Activated T-helper 9 cell treated with anti-CD3 and anti-CD28 coated beads, Interleukin-2, amount 50 U/mL, for 16 hours (primary cell): ENCODE results near the gene CREBL2.
A peak's percentile ranks its signal among the peaks of the same experiment; 100 is the strongest.
"Not testable (repeated sequence)": the region's sequence is repeated elsewhere in the genome, so short reads cannot be mapped to it uniquely, and the experiment has no call there.

Experiments used
- DNase-seq: peaks from one replicate; pipeline ENCODE4 v3.0.0-alpha.2; 2020; ENCODE audit warnings: low read depth

Gene CREBL2, protein sequence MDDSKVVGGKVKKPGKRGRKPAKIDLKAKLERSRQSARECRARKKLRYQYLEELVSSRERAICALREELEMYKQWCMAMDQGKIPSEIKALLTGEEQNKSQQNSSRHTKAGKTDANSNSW

DNA sequence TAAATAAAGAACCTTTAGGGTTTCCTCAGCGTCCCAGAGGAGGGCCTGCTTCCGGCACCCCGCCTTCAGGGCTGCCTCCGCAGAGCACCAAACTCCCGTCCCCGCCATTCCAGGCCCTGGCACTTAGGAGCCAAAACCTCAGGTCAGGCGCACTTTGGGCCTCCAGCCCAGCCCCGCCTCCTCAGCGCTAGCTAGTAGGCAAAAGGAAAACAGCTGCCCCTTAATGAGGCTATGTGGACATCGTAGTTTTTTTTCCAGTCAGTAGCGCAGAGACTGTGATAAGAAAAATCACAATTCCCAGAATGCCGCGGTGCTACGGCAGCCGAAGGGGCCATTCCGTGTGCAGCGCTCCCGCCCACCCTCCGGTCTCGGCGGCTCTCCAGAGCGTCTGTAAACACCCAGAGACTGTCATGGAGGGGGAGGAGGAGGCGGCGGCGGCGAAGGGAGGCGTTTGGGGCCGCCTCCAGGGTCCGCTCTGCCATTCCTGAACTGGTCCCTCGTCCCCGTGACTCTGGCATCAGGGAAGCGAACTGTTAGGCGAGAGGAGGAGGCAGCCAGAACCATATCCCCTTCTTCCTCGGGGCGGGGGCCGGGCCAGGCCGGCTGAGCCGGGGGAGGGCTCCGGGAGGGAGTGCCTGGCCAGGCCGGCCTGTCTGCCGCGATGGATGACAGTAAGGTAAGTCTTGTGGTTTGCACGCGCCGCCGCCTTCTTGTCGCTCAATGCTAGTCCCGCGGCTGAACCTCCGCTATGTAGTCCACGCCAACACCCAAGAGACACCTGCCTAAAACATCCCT lies at the start of gene CREBL2:
Gene CREBL2, plus strand, starts transcription at position 365 of the 795 bp plus-strand sequence. Its CDS starts 297 bp downstream, at position 662.
- DNase-seq, result peak; percentile 78

DNA sequence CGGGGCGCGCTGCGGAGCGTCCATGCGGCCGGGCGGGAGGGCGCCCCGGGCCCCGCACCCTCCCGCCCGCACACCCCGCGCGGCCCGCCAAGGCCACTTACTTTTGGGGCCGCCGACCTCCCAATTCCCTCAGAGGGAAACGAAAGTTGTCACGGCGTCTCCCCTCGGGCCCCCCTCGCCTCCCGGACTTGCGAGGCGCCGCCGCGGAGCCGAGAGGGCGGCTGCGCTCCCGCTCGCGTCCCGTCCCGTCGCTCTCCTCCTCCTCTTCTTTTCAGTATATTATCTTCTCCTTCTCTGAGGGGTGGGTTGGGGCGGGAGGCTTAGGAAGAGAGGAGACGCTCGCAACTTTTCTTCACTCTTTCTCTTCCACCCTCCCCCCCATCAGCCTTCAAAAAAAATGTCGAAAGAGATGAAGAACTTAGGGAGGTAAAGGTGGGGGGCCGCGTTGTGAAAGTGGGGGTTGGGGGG lies 49.6 kb upstream of the CREBL2 start:
- peak; percentile 16 for DNase-seq

DNA sequence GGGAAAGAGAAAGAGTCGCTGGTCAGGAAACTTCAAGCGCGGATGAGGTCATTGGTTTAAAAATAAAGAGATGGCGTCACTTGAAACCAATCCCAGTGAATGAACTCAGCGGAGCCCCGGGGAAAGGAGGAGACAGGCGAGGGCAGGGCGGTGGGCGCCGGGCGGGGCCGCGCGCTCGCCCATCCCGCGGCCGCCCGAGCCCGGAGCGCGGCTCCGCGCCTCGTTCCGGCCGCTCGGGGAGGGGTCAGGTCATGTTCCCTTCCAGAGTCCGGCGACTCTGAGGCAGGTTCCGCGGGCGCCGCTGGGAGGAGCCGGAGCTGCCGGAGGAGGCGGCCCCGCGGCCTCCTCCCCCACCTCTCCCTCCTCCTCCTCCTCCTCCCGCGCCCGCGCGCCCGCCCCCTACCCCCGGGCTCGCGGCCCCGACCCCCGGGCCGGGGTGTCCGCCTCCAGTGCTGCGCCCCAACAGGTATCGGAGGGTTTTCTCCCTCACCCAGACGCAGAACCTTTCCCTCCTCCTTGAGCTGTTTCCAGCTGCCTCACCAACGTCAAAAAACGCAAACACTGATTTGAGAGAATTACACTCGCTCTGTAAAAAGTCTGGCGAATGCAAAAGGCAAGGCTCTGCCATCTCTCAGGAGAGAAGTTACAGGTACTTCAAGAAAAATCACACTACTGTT lies 49.0 kb upstream of the CREBL2 start, which contains the start of gene DUSP16:
Gene DUSP16, minus strand, starts transcription at position 279 of the 677 bp plus-strand sequence. CDS start 41,765 bp downstream, outside the sequence.
- DNase-seq, result peak; percentile 60

DNA sequence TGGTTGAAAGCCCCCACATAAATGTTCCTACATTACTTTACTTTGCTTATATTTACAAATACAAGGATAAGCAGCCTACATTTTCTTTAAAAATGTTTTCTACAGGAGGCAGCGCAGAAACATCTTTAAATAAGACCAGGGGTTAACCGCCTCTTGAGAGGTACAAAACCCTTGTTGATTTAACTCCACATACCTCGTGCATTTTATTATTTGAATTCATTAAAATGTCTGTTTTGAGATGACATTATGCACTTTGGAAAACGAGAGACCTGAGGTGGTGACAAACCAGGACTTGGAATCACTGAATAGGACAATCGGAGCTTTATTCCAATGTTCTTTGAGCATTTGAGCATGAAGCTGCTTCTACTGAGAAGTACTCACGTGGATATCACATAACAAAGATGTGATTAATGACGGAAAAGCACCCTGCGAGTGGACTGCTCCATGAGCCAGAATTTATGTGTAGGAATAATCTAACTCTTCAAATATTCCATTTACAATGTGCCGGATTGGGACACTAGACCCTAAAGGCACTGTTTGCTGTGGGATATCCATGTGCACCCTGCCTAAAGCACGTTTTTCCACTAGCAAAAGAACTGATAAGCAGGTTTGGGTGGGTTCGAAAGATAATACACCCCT lies 48.3 kb upstream of the CREBL2 start:
- no peak for DNase-seq

DNA sequence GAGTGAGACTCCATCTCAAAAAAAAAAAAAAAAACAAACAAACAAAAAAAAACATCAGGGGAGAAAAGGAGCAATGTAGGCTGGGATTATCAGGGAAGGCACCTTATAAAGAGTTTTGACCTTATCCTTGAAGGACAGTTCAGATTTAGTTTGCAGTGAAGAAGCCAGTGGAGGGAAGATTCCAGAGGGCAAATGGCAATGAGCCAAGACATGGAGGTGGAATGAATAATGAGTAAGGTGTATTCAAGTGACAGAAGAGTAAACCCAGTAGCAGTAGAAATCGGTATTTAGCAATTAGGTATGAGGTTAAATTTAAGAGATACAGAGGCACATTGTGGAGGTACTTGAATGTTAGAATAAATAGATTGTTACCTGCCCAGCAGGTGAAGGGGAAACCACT lies 46.8 kb upstream of the CREBL2 start:
- DNase-seq, result no peak

DNA sequence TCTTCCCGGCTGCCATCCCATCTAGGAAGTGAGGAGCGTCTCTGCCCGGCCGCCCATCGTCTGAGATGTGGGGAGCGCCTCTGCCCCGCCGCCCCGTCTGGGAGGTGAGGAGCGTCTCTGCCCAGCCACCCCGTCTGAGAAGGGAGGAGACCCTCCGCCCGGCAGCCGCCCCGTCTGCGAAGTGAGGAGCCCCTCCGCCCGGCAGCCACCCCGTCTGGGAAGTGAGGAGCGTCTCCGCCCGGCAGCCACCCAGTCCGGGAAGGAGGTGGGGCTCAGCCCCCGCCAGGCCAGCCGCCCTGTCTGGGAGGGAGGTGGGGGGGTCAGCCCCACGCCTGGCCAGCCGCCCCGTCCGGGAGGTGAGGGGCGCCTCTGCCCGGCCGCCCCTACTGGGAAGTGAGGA lies 45.7 kb upstream of the CREBL2 start:
- not testable (repeated sequence) for DNase-seq

DNA sequence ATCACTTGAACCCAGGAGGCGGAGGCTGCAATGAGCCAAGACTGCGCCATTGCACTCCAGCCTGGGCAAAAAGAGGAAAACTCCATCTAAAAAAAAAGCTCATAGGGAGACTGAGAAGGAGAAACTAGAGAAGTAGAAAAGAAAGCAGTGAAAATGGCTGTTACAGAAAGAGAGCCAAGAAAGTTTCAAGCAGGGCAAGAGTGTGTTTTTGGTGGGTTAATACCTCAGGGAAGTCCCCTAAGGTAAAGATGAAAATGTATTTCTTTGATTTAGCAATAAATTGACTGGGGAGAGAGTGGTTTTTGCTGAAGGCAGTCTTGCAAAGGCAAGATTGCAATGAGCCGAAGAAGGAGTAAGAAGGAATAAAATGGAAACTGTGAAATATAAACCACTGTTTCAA lies 39.0 kb upstream of the CREBL2 start:
- DNase-seq, result no peak

DNA sequence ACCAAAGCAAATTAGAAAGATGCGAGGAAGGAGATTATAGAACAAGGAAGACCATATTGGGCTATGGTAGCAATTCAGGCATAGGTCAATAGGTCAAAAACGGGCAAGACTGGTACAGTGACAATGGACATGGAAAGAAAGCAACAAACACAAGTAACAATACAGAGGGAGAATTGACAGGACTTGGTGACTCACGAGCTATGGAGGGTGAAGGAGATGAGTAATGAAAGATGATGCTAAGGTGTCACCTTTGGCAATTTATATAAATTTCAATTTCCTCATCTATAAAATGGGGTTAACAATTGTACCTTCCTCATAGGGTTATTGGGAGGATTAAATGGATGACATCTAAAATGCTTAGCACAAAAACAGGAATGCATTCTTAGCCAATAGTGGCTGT lies 33.9 kb upstream of the CREBL2 start:
- DNase-seq, result no peak

DNA sequence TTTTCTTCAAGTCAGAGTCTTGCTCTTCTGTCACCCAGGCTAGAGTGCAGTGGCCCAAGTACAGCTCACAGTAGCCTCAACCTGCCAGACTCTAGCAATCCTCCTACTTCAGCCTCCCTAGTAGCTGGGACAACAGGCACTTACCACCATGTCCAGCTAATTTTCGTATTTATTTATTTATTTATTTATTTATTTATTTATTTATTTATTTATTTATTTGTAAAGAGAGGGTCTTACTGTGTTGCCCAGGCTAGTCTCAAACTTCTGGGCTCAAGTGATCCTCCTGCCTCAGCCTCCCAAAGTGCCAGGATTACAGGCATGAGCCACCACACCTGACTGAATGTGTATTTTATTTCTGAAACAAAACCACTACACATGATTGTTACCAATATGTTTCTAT lies 31.0 kb upstream of the CREBL2 start:
- not testable (repeated sequence) for DNase-seq

DNA sequence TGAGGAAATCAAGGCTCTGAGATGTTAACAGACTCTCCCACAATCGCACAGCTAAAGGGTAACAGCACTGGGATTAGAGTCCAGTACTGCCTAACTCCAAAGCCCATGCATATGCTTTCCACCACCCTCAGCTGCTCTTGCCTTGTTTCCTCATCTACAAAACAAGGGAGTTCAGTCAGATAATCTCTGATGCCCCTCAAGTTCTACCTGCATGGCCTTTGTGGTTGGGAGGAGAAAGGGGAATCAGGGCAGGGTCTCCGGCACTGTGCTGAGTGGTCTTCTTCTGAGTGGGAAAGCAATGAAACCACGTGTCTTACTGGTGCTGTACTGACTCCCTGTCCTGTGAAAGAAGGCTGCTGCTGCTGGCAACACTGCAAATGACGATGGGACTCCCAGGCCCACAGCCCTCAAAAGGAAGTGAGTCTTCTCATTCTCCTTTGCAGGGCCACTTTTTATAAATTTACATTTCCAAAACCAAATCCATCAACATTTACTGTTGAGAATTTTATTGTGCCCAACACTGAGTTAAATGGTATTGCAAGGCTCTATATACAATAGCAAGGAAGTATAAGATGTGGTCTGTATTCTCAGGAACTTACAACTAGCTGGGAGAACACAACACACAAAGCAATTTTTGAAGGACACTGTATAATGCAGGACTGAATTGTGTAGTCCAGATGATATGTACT lies 29.3 kb upstream of the CREBL2 start:
- DNase-seq, result no peak

DNA sequence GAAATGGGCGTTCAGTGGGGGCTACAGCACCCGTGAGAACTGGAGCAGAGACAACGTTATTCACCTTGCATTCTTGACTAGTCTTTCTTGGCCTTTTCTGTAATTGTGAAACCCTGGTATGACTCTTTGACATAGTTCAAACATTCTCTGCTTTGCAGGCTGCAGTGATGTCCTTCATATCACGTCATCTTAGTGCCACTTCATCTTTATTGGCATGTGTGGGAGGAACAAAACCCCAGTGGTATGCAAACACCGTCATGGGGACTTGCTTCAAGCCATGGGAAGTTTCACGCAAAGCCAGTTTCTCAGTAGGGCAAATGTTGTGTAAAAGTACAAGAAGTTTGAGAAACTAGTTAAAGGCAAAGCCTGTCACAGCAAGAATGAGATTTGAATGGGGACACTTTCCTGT lies 28.8 kb upstream of the CREBL2 start:
- DNase-seq, result peak; percentile 7

DNA sequence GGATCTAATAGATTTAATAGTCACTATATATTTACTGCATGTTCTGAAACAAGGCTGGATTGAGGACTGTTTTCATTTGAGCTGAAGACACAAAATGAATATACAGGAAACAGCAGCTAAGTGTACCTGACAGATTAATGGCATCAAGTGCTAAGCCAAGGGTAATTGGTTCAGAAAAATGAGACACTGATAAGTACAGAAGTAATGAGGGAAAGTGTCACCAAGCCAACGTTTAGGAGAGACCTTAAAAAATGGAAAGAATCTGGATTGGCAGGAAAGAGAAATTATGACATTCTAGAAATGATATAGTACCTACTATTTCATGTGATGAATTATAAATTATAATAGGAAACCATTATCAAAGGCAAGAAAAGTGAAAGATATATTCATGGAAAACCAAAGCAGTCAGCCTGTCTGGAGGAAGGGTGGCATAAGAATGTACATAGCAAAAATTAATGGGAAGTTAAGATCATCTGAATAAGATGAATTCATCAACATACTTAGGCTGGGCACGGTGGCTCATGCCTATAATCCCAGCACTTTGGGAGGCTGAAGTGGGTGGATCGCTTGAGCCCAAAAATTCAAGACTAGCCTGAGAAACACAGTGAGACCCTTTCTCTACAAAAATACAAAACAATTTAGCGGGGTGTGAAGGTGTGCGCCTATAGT lies 28.0 kb upstream of the CREBL2 start:
- DNase-seq, result no peak

DNA sequence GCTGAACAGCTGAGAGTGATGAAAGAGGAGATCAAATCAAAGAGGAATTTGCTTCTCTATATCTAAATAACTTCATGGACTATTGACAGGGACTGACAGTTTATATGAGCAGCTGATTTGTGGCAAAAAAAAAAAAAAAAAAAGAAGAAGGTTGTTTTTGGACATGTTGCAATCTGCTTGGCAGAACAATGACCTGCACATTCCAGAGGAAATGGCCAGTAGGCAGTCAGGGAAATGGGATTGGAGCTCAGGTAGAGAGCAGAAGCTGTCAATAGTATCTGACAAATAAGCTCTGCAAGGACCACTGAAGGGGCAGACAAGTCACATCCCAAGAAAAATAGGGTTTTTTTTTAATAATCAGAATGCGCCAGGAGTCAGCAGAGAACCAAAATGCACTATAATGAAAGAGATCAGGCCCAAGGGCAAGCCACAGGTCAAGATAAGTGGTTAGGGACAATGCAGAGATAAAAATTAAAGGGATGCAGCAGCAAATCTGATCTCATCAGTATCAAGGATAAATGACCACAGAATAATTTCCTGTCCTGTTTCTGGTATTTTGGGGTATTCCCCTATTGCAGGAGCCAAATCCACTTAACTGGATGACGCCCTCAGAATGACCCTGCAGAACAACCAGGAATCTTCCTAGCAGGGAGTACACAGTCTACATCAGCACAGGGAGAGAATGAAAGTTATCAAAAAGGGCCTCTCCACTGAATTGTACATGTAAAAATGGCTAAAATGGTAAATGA lies 26.4 kb upstream of the CREBL2 start:
- DNase-seq, result no peak

DNA sequence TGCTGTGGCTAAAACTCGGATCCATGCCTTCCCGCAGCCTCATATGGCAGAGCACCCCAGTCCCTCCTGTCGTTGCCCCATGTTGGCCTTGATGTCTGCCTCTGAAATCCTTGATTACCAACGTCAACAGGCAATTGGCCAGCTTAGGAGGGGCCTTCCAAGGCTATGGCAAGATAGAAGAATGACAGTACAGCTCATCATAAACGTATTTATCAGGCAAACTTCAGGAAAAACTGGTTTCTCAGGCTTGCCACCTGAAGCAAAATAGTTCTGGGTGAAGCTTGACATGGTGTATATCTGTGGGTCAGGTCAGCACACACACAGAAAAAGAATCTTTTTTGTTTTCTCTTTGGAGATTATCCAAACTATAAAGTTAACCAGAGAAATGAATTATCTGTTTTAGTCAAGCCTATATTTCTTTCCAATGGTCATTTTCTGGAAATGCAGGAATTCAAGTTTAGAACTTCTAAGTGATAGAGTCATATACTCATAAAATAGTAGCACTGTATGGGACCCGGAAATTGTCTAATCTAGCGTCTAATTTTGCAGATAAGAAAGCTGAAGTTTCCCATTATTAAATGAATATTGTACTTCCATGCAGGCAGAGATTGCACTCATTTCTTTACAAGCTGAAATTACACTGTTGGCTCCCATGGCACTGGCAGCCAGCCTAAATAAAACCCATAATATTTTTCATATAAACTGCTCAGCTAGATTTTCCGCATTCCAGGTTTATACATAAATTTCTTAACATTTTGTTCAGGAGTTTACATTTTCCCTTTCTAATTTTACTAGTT lies 24.6 kb upstream of the CREBL2 start:
- no peak for DNase-seq

DNA sequence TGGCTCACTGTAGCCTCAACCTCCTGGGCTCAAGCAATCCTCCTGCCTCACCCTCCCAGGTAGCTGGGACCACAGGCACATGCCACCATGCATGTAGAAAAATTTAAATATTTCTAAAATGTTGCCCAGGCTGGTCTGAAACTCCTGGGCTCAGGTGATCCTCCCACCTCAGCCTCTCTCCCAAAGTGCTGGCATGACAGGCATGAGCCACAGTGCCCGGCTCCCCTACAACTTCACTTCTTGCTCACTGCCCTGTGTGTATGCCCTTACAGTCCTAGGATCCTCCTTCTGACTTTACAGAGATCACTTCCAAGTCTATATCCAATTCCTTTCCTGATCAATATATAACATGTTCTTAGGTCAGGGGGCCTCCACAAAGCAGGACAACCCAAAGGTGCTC lies 23.8 kb upstream of the CREBL2 start:
- DNase-seq, result no peak

DNA sequence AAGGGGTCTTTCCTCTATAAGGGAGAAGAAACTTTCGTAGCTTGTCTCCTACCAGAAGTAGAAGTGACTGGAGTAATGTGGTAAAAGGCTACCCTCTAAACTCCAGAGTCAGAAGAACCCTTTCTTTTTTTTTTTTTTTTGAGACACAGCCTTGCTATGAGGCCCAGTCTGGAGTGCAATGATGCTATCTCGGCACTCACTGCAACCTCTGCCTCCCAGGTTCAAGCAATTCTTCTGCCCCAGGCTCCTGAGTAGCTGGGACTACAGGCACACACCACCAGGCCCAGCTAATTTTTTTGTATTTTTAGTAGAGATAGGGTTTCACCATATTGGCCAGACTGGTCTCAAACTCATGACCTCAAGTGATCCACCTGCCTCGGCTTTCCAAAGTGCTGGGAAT lies 23.2 kb upstream of the CREBL2 start:
- not testable (repeated sequence) for DNase-seq

DNA sequence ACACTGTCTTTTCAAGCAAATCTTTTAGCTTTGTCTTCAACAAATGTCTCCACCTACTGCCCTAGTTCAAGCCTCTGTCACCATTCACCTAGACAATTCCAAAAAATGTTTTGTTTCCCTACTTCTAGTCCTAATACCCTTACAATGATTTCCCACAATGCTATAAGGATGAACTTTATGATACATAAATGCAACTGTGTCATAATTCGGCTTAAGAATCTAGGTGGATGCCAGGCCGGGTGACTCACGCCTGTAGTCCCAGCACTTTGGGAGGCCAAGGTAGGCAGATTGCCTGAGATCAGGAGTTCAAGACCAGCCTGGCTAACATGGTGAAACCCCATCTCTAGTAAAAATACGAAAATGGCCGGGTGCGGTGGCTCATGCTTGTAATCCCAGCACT lies 20.7 kb upstream of the CREBL2 start:
- no peak for DNase-seq

DNA sequence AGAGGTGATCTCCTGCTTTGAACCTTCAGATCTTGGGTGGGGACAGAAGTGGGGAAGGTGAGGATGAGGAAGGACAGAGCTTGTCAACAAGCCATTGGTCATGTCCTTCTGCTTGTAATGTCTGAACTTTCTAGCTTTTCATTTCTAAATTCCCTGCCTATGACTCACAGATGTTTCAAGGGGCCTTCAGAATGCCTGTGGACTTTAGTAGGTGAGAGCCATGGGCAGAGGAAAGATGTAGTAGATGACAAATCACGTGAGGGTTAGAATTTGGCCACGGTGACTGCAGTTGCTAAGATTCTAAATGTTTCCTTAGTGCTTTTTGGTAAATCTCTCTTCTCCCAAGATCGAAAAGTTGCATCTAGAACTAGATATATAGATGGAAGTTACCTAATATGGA lies 18.7 kb upstream of the CREBL2 start:
- DNase-seq, result no peak

DNA sequence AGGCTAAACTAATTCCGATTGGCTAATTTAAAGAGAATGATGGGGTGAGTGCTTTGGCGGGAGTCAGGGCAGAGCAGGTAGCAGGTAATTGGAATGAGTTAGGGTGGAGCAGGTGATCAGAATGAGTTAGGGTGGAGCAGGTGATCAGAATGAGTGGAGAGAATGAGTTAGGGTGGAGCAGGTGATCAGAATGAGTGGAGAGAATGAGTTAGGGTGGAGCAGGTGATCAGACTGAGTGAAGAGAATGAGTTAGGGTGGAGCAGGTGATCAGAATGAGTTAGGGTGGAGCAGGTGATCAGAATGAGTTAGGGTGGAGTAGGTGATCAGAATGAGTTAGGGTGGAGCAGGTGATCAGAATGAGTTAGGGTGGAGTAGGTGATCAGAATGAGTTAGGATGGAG lies 15.7 kb upstream of the CREBL2 start:
- DNase-seq, result not testable (repeated sequence)

DNA sequence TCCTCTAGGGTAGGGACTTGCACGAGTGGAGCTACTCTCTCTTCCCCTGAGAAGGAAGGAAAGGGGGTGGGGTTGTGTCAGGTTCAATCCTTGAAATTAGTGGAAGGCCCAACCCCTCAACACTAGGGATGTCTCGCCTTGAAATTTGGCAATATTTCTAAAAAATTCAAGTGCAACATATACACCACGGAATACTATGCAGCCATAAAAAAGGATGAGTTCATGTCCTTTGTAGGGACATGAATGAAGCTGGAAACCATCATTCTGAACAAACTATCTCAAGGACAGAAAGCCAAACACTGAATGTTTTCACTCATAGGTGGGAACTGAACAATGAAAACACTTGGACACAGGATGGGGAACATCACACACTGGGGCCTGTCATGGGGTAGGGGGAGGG lies 15.1 kb upstream of the CREBL2 start:
- DNase-seq, result not testable (repeated sequence)
